ENCODE measurements around the gene OR10R2.

Gene OR10R2

DNA sequence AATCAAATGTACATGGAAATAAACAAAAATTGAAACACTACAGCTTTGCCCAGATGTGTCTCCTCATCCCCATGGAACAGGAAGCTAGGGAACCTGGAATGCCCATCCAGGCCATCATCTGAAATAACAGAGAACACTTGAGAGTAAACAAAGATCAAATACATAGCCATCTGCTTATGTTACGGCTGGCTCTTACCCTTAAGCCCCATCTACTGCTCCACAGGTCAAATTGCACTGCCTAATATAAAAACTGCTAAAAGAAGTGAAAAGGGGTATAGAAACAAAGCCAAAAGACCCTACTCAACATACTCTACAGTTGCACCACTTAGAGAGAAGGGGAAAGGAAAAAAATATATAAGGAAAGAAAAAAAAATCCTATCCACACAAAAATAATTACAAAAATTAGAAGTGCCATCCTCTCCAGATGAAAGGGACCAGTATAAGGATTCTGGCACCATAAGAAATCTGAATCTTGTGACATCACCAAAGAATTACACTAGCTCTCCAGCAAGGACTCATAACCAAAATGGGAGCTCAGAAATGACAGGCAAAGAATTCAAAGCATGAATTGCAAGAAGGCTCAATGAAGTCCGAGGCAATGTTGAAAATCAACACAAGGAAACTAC, 55.3 kb downstream of the OR10R2 start:
- DNase-seq (ENCODE audit: low read depth in 1 of 2, low spot score in 1 of 2), result no peak
